Stimulated activated CD4-positive, alpha-beta T cell treated with anti-CD3 and anti-CD28 coated beads, Interleukin-1b, Interleukin-23, amount 100 ng/mL, for 48 hours (primary cell): ENCODE measurements around the gene ZGLP1.
A peak's percentile ranks its signal among the peaks of the same experiment; 100 is the strongest.

ENCODE experiments used
- DNase-seq: peaks from one replicate; pipeline ENCODE4 v3.0.0-alpha.2; 2020

ZGLP1 gene

GRCh38 chr19:10271543-10272086 lies 38.0 kb downstream of the ZGLP1 start:
- DNase-seq, result no peak

DNA sequence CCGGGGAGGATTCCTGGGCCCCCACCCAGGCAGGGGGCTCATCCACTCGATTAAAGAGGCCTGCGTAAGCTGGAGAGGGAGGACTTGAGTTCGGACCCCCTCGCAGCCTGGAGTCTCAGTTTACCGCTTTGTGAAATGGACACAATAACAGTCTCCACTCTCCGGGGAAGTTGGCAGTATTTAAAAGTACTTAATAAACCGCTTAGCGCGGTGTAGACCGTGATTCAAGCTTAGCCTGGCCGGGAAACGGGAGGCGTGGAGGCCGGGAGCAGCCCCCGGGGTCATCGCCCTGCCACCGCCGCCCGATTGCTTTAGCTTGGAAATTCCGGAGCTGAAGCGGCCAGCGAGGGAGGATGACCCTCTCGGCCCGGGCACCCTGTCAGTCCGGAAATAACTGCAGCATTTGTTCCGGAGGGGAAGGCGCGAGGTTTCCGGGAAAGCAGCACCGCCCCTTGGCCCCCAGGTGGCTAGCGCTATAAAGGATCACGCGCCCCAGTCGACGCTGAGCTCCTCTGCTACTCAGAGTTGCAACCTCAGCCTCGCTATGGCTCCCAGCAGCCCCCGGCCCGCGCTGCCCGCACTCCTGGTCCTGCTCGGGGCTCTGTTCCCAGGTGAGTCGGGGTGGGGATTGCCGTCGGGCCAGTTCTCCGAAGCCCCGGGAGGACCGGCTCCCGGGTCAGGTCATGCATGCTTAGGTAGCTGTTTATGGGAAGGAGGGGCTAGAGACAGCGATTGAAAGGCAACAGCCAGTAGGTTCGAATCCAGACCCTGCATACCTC lies 38.8 kb downstream of the ZGLP1 start, which contains the start of gene ICAM1:
TSS of gene ICAM1 (plus strand) at position 505 of the 779 bp plus-strand sequence. CDS start at position 545, 40 bp downstream.
- DNase-seq, result peak; percentile 77

DNA sequence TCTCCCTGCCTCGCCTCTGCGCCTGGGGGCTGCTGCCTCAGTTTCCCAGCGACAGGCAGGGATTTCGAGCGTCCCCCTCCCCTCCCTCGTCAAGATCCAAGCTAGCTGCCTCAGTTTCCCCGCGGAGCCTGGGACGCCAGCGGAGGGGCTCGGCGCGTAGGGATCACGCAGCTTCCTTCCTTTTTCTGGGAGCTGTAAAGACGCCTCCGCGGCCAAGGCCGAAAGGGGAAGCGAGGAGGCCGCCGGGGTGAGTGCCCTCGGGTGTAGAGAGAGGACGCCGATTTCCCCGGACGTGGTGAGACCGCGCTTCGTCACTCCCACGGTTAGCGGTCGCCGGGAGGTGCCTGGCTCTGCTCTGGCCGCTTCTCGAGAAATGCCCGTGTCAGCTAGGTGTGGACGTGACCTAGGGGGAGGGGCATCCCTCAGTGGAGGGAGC lies 39.4 kb downstream of the ZGLP1 start:
- DNase-seq, result peak; percentile 77

- peak; percentile 87 for DNase-seq
Measured at GRCh38 chr19:10269333-10270179, 40.1 kb downstream of the ZGLP1 start.

DNA sequence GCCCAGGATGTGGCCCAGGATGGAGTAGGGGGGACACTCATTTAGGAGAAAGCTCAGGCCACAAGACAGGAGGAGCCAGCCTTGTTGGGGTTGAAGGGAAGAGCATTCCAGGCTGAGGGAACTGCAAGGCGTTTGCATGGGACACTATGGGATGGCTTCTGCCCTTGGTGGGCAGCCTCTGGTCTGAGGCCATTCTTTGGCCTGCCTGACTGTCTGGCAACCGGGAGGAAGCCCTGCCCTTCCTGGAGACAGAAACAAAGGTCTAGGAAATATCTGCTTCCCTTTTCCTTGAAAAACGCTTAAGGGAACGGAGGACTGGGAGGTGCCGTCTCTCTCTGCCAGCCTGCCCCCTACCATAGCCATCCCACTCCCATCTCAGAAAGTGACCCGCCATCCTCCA lies 41.5 kb downstream of the ZGLP1 start:
- DNase-seq, result no peak

- no peak for DNase-seq
Measured at GRCh38 chr19:10266706-10267105, 42.9 kb downstream of the ZGLP1 start.

- DNase-seq, result no peak
Measured at GRCh38 chr19:10262771-10263170, 46.8 kb downstream of the ZGLP1 start.

DNA sequence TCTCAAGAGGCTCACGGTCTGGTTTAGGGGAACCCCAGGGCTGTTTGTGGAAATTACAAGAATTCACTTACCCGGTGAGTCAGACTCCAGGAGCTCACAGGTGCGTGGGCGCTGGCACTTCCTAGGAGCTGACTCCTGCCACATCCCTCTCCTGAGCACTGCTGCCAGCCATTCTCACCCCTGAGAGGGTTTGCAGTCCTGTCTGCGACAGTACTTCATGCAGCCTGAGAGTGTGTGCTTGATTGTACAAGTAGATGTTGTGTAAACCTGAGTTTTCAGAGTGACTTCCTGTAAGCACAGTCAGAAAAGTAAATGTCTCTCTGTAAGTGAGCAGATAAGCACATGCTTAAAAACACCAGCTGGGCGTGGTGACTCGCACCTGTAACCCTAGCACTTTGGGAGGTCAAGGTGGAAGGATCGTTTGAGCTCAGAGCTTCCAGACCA lies 49.5 kb downstream of the ZGLP1 start:
- DNase-seq, result peak; percentile 80

GRCh38 chr19:10259162-10259905 lies 50.3 kb downstream of the ZGLP1 start:
- DNase-seq, result peak; percentile 96

DNA sequence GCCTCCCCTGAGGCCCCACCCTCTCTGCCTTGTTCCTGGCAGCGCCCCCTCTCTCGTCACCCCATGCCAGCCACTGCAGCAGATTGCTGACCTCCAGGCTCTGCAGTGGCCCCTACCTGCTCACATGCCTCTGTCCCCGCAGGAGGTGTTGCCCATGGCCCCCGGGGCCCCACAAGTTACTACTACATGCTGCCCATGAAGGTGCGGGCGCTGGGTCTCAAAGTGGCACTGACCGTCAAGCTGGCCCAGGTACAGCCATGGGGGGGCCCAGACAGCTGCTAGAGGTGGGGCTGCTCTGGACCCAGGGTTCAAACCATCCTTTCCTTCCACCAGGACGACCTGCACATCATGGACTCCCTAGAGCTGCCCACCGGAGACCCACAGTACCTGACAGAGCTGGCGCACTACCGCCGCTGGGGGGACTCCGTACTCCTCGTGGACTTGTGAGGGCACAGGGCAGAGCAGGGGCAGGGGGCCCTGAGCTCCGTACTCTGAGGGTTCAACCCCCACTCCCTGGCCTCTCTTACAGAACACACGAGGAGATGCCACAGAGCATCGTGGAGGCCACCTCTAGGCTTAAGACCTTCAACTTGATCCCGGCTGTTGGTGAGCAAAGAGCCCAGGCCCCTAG lies 51.4 kb downstream of the ZGLP1 start:
- DNase-seq, result no peak

GRCh38 chr19:10256970-10257615 lies 52.5 kb downstream of the ZGLP1 start:
- DNase-seq, result no peak

DNA sequence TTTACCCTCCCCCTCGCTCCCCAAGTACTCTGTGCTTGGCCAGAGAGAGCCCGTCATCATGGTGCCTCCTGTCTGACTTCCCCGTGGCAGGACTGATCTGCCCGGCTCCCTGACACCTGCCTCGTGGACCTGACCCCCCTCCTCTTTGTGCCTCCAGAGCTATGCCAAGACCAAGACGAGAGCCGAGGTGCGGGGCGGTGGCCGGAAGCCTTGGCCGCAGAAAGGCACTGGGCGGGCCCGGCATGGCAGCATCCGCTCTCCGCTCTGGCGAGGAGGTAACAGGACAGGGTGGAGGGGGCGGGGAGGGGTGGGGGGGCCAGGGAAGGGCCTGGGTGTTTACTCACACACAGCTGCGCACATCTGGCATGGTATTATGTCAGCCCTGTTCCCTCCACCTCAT lies 53.1 kb downstream of the ZGLP1 start:
- no peak for DNase-seq

- no peak for DNase-seq
Measured at GRCh38 chr19:10255358-10255757, 54.3 kb downstream of the ZGLP1 start.
